ENCODE results near the gene NUP88.
A peak's percentile ranks its signal among the peaks of the same experiment; 100 is the strongest.
"Not testable (repeated sequence)": the region's sequence is repeated elsewhere in the genome, so short reads cannot be mapped to it uniquely, and the experiment has no call there.

NUP88 gene

GRCh38 chr17:5419356-5419958 is at the start of gene NUP88:
NUP88 (minus strand) TSS chr17:5419662; CDS start chr17:5419650, 12 bp downstream.
- peak; percentile 93 for TF ChIP-seq POLR2A (IDR thresholded peaks at IDR 0.05; ENCODE audit: low read depth, low read length)
- peak; percentile 91 for DNase-seq (ENCODE audit: insufficient read length, low spot score)
- FAIRE-seq = peak; percentile 95

- no peak for TF ChIP-seq POLR2A (IDR thresholded peaks at IDR 0.05; ENCODE audit: low read depth, low read length)
- no peak for FAIRE-seq
- DNase-seq (ENCODE audit: insufficient read length, low spot score) = no peak
Measured at GRCh38 chr17:5468075-5468473, 48.6 kb upstream of the NUP88 start.

GRCh38 chr17:5467416-5467815 is 48.0 kb upstream of the NUP88 start:
- no peak for TF ChIP-seq POLR2A (IDR thresholded peaks at IDR 0.05; ENCODE audit: low read depth, low read length)
- FAIRE-seq (no peak), DNase-seq (ENCODE audit: insufficient read length, low spot score) (no peak)

DNA sequence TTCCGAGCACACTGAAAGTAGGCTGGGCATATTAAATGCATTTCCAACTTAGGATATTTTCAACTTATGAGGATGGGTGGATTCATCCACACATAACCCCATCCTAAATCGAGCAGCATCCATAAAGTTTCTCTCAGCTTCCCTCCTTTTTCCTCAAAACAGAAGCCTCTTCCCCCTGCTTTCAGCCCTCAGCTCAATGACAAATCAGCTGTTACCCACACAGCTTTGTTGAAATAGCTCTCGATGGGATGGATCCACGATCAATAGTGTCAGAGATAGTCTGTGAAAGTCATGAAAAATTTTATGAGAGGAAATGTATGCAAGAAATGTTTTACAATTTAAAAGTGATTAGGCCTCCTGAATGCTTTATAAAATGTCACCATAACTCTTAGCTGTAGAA is 46.8 kb upstream of the NUP88 start:
- no peak for FAIRE-seq
- DNase-seq (ENCODE audit: insufficient read length, low spot score) = no peak
- no peak for TF ChIP-seq POLR2A (IDR thresholded peaks at IDR 0.05; ENCODE audit: low read depth, low read length)

DNA sequence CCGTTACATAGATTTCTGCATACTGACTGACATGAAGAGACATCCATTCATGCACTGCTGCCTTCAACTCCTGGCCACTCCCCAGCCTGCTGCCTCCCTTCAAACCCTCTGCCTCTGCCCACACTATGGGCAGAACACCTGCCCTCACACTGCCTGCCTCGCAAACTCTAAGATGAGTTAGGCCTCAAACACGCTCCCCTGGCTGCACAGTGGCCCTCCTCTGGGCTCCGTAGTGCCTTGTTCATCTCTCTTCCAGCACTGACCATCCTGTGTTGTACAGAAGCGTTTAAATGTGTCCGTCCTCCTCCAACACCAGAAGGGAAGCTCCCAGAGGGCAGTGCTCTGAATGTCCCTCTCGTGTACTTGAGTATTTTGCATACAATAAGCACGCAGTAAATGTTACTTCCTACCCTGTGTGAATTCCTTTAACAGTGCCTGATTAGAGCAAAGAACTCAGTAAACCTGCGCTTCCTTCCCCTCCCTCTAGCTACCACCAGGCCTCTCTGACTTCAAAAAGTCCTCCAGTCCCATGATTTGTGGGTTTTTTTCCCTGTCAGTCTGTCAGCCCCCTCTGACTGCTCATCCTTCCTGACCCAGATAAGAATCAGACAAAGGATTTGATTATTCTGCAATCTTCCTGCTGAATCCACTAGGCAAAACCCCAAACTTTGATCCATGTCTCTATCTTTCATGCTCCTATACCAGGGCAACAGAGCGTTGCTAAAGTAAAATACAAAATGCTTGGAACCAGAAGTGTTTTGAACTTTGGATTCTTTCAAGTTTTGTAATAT is 45.5 kb upstream of the NUP88 start:
- FAIRE-seq (no peak), DNase-seq (ENCODE audit: insufficient read length, low spot score) (no peak)
- no peak for TF ChIP-seq POLR2A (IDR thresholded peaks at IDR 0.05; ENCODE audit: low read depth, low read length)

DNA sequence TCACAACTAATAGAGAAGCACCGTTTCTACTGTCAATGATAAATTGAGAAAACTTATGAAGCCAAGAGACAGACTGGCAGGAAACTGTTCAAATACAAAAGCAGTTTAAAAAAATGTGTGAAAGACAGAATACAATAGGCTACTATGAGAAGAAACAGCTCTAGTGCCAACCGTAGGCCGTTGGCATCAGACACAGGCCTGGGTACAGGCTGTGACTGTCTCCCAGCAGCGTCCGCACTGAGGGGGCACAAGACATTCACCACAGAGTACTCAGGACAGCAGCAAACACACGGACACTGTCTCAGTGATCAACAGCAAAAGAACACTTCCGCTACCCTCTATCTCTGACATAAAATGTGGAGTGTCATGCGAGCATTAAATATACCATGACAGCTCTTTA is 27.3 kb upstream of the NUP88 start:
- no peak for TF ChIP-seq POLR2A (IDR thresholded peaks at IDR 0.05; ENCODE audit: low read depth, low read length)
- no peak for FAIRE-seq

DNA sequence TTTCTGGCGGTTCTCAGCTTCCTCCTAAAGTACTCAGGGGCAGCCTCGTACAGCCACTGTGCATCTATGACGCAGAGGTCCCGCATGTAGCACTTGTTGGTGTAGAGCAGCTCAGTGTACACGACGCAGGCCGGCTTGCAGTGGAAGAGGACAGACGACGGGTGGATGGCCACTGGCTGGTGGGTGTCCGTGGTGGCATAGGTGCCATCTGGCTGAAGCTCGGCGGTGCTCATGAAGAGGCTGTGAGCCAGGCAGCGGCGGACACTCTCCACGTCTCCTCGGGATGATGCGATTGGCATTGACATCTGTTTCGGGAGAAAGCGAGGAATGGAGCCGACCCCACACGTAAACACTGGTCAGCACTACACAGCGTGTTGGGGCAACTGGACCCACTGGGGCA is 24.7 kb upstream of the NUP88 start:
- no peak for FAIRE-seq
- DNase-seq (ENCODE audit: insufficient read length, low spot score) = no peak
- no peak for TF ChIP-seq POLR2A (IDR thresholded peaks at IDR 0.05; ENCODE audit: low read depth, low read length)

More for the DNA sequence above, 27.3 kb upstream of the NUP88 start:
- no peak for DNase-seq (ENCODE audit: insufficient read length, low spot score)

- FAIRE-seq (no peak), DNase-seq (ENCODE audit: insufficient read length, low spot score) (no peak)
- no peak for TF ChIP-seq POLR2A (IDR thresholded peaks at IDR 0.05; ENCODE audit: low read depth, low read length)
Measured at GRCh38 chr17:5443728-5444127, 24.3 kb upstream of the NUP88 start.

- FAIRE-seq (no peak), DNase-seq (ENCODE audit: insufficient read length, low spot score) (no peak)
- no peak for TF ChIP-seq POLR2A (IDR thresholded peaks at IDR 0.05; ENCODE audit: low read depth, low read length)
Measured at GRCh38 chr17:5439446-5439764, 19.9 kb upstream of the NUP88 start.

- peak; percentile 89 for DNase-seq (ENCODE audit: insufficient read length, low spot score)
- peak; percentile 76 for FAIRE-seq
- peak; percentile 74 for TF ChIP-seq POLR2A (IDR thresholded peaks at IDR 0.05; ENCODE audit: low read depth, low read length)
Measured at GRCh38 chr17:5438716-5439445, 19.4 kb upstream of the NUP88 start, which contains the start of gene C1QBP. C1QBP (minus strand) TSS chr17:5439155; CDS start chr17:5439073, 82 bp downstream.

DNA sequence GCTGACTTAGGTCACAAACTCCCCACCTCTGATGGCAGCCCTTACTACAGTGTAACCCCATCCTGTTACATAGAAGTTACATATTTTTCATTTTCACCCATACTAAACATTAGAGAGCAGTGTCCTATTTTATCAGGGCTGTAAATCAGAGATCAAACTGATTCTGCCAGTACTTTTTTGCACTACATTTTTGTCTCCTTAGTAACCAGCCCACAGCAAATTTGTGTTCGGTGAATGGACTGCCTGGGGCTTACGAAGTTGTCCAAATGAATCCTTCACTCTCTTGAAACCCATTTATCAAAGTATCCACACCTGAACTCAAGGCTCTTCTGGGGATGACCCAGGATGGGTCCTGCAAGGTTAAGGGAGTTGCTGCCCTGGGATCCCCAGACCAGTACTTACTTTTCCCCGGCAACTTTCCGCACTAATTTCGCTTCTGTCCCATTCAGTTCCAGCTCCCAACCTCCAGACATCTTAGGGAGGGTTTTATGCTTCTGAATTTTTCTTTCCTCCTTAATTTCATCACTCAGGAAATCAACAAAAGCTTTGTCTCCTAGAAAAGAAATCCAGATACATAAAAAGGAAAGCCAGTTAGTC is 18.4 kb upstream of the NUP88 start:
- TF ChIP-seq POLR2A (IDR thresholded peaks at IDR 0.05; ENCODE audit: low read depth, low read length) = no peak
- FAIRE-seq = no peak
- no peak for DNase-seq (ENCODE audit: insufficient read length, low spot score)

DNA sequence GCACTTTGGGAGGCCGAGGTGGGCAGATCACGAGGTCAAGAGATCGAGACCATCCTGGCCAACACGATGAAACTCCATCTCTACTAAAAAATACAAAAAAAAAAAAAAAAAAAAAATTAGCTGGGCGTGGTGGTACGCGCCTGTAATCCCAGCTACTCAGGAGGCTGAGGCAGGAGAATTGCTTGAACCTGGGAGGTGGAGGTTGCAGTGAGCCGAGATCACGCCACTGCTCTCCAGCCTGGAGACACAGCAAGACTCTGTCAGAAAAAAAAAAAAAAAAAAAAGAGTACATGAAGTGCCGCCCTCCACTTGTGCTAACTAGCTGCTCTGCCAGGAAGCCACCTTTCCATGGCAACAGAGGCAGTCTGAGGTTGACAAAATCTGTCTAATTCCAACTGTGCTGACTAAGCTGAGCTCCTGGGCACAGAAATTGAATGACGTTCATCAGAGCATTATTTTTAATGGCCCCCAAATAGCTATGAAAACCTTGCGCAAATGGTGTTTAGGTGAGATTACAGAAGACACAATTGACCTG is 16.4 kb upstream of the NUP88 start:
- not testable (repeated sequence) for DNase-seq (ENCODE audit: insufficient read length, low spot score); FAIRE-seq

DNA sequence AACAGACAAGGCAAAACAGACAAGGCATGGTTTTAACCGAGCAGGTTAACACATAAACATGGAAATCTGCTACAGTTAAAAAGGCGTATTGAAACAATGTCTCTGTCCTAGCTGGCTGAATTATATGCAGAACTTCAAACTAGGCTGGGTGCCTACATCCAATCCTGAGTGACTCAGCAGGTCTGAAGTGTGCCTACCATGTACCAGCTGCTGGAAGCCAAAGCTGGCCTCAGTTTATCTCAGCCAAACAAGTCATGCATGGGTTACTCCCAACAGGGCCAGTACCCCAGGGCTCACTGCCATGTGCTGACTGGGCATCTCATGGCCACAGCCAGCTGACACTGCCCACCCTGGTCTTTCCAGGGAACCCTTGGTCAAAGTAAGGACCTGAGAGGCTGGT is 15.5 kb upstream of the NUP88 start:
- no peak for TF ChIP-seq POLR2A (IDR thresholded peaks at IDR 0.05; ENCODE audit: low read depth, low read length)
- DNase-seq (ENCODE audit: insufficient read length, low spot score) (no peak), FAIRE-seq (no peak)
